H4 (cell line): Measurements from ENCODE around the gene MCUR1. TPM values are rescaled to one million over a fixed set of nuclear protein-coding genes. Genes with fewer than 3 reads are reported as not detected.
"Not testable (repeated sequence)": the region's sequence is repeated elsewhere in the genome, so short reads cannot be mapped to it uniquely, and the experiment has no call there.

Experiments used
- DNase-seq: peaks from one replicate; pipeline ENCODE4 v3.0.0-alpha.2; 2015; ENCODE audit warnings: low spot score
- total RNA-seq: library from RNA; depleted of rRNA; stranded (reverse); fragments of >200 nt; shearing (Covaris generic); gene quantifications from 2 replicates; pipeline ENCODE4 v1.2.3, GENCODE V29; 2014

Gene MCUR1
- total RNA-seq, 1 experiment from 2014 or later, result 19.0 TPM

GRCh38 chr6:13776602-13777001, 37.8 kb downstream of the MCUR1 start:
- DNase-seq, result no peak

- not testable (repeated sequence) for DNase-seq
Measured at GRCh38 chr6:13775466-13775865, 38.9 kb downstream of the MCUR1 start.

GRCh38 chr6:13772358-13773030, 41.9 kb downstream of the MCUR1 start:
- DNase-seq, result not testable (repeated sequence)

- DNase-seq, result no peak
Measured at GRCh38 chr6:13769655-13770053, 44.7 kb downstream of the MCUR1 start.

GRCh38 chr6:13769034-13769654, 45.2 kb downstream of the MCUR1 start:
- no peak for DNase-seq

- DNase-seq, result no peak
Measured at GRCh38 chr6:13767121-13767808, 47.1 kb downstream of the MCUR1 start.

- DNase-seq, result peak; percentile 60
Measured at GRCh38 chr6:13766201-13766634, 48.1 kb downstream of the MCUR1 start.

GRCh38 chr6:13765570-13765969, 48.8 kb downstream of the MCUR1 start:
- peak; percentile 37 for DNase-seq

GRCh38 chr6:13764996-13765395, 49.4 kb downstream of the MCUR1 start:
- no peak for DNase-seq

- no peak for DNase-seq
Measured at GRCh38 chr6:13763740-13764381, 50.5 kb downstream of the MCUR1 start.

GRCh38 chr6:13762611-13763441, 51.5 kb downstream of the MCUR1 start:
- DNase-seq, result peak; percentile 88

- no peak for DNase-seq
Measured at GRCh38 chr6:13761361-13762036, 52.9 kb downstream of the MCUR1 start.

GRCh38 chr6:13760307-13761304, 53.8 kb downstream of the MCUR1 start:
- DNase-seq, result no peak

GRCh38 chr6:13759025-13759424, 55.3 kb downstream of the MCUR1 start:
- no peak for DNase-seq

- DNase-seq, result no peak
Measured at GRCh38 chr6:13754644-13755043, 59.7 kb downstream of the MCUR1 start.

- no peak for DNase-seq
Measured at GRCh38 chr6:13743736-13744127, 70.6 kb downstream of the MCUR1 start.

- no peak for DNase-seq
Measured at GRCh38 chr6:13742961-13743735, 71.2 kb downstream of the MCUR1 start.

- DNase-seq, result no peak
Measured at GRCh38 chr6:13741365-13741764, 73.0 kb downstream of the MCUR1 start.
